Skeletal muscle cell (primary cell): ENCODE data around the gene CYP21A2.

Source experiments
- DNase-seq: peaks from one replicate; pipeline ENCODE4 v3.0.0-alpha.2; 2010; ENCODE audit warnings: low read depth
- H3K4me3 ChIP-seq: 2 replicates; pipeline ENCODE4 v1.5.1; 2011; ENCODE audit warnings: low read depth, mild to moderate bottlenecking, control low read depth, low read length, moderate library complexity

CYP21A2 gene

GRCh38 chr6:32073613-32074012 is 35.4 kb downstream of the CYP21A2 start:
- no peak overlapping the region for H3K4me3 ChIP-seq
- DNase-seq, result no peak

DNA sequence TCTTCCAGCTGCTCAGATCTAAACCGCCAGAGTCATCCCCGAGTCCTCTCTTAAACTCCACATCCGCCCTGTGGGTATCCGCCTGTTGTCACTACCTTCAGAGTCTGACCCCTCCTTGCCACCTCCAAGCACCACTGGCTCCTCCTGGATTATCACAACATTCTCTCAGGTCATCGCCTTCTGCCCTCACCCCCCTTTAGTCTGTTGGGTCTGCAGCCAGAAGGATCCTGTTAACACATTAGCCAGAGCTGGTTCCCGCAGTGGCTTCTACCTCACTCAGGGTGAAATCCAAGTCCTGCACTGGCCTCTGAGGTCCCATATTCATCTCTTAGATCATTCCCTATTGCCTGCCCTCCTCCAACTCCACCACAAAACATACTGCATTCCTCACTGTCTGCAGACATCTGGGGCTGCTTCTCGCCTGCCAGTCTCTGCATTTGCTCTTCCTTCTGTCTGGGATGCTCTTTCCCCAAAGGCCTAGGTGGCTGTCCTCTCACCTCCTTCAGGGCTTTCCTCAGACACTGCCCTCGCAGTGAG is 36.8 kb downstream of the CYP21A2 start:
- no peak overlapping the region for H3K4me3 ChIP-seq
- DNase-seq, result no peak

GRCh38 chr6:32075781-32076180 is 37.6 kb downstream of the CYP21A2 start:
- no peak for DNase-seq
- no peak overlapping the region for H3K4me3 ChIP-seq

GRCh38 chr6:32076321-32076809 is 38.1 kb downstream of the CYP21A2 start:
- DNase-seq, result peak; percentile 75
- no peak overlapping the region for H3K4me3 ChIP-seq

DNA sequence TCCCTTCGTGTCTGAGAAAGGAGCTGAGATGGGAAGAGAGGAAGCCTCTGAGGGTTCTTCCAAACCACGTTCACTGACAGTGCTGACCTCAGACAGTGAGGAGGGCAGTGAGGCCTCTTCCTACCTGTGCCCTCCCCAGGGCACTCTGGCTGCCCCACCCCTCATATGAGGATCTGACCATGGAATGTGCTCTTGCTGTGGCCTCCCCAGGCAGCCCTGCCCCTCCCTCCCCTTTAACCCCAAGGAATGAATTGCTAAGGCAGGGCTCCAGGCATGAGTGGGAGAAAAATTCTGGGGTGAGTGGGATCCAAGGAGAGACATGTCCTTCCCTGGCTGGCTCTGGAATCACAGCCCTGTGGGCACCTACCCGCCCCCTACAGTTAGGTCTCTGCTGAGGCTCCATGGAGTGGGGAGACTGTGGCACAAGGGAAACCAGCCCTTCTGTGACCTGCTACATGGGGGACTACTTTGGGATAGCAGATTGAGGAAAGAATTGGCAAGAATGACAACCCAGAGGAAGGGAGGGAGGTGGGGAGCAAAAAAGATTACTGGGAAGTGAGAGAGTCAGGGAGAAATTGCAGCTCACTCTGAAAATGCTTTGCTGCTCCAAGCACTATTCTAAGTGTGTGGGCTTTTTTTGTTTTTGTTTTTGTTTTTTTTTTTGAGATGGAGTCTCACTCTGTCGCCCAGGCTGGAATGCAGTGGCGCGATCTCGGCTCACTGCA is 41.5 kb downstream of the CYP21A2 start:
- no peak for DNase-seq
- no peak overlapping the region for H3K4me3 ChIP-seq

DNA sequence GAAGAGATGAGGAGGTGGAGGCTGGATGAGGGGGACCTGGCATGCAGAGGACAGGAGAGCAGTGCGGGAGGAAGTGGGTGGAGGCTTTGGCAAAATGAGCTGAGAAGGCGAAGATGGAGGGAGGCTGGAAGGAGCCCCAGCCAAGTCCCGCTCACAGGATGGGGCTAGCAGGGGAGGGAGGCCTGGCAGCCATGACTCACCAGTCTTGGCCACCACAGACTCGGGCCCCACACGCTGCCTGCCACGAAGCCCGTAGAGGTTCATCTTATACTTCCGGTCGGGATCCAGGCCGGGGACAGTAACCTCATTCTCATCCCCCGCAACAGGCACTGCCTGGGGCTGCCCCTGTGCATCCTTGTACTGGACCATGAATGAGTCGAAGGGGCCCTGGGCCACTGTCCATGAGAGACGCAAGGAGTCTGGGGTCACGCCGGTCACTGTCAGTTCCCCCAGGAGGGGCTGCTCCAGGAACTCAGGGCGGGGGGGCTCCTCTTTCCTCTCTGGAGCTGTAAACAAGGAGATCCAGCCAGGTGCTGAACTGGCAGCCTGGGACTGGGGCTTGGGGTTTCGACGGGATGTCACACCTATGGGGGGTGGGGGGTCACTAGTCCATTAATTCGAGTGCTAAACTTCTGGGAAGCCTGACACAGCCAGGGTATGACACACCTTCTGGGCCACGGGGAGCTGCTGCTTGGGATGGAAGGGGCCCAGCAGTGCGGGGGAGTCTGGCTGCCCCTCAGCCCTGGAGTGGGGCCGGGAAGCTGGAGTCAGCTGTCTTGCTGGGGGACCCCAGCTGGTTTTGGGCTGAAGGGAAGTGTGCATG is 43.2 kb downstream of the CYP21A2 start:
- no peak overlapping the region for H3K4me3 ChIP-seq
- peak; percentile 65 for DNase-seq

- no peak overlapping the region for H3K4me3 ChIP-seq
- DNase-seq, result no peak
Measured at GRCh38 chr6:32082478-32082877, 44.3 kb downstream of the CYP21A2 start.

DNA sequence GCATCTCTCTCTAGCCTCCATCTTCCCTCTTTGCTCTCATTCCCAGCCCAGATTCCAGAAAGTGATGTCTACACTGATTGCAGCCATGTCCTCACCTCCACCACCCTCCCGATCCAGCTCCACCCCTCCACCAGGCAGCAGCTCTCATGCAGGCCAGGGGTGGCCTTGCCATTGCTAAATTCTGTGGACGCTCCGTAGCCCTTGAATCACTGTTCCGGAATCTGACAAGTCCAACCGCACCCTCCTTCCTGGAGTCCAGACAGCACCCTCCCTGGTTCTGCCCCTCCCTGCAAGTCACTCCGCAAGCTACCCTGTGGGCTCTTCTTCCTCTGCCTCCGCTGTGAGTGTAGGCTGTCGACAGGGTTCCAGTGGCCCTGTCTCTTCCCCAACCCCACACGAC is 44.7 kb downstream of the CYP21A2 start:
- no peak overlapping the region for H3K4me3 ChIP-seq
- peak; percentile 35 for DNase-seq

GRCh38 chr6:32083812-32084768 is 45.9 kb downstream of the CYP21A2 start:
- no peak for DNase-seq
- H3K4me3 ChIP-seq, result no peak overlapping the region

- DNase-seq, result no peak
- H3K4me3 ChIP-seq, result no peak overlapping the region
Measured at GRCh38 chr6:32084780-32085179, 46.6 kb downstream of the CYP21A2 start.

DNA sequence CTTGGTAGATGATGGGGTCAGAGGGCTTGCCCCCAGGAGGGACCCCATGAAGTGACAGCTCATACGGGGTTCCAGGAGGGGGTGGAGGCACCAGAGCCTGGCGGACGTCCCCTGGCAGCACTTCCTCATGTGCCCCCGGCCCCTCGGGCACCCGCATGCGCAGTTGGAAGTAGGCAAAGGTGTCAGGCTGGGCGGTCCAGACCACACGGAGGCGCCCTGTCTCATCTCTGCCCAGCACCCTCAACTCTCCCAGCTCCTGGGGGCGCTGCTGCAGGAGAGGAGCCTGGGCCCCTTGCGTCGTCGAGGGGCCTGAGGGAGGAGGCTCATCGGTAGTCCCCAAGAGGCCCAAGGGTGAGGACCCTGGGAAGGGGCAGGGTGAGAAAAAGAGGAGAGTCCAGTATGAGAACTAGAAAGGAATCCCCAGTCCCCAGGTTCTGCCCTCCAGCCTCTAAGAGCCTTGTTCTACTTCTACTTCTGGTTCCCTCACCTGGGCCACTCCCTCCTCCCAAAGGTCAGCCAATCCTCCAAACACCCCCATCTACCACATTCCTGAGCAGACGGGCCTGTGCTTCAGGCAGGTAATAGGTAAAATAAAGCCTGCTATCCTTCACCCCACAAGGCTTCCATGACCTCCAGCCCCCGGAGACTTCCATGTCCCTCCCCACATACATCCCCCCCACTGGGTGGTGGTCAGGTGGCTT is 47.7 kb downstream of the CYP21A2 start:
- no peak overlapping the region for H3K4me3 ChIP-seq
- DNase-seq, result no peak

DNA sequence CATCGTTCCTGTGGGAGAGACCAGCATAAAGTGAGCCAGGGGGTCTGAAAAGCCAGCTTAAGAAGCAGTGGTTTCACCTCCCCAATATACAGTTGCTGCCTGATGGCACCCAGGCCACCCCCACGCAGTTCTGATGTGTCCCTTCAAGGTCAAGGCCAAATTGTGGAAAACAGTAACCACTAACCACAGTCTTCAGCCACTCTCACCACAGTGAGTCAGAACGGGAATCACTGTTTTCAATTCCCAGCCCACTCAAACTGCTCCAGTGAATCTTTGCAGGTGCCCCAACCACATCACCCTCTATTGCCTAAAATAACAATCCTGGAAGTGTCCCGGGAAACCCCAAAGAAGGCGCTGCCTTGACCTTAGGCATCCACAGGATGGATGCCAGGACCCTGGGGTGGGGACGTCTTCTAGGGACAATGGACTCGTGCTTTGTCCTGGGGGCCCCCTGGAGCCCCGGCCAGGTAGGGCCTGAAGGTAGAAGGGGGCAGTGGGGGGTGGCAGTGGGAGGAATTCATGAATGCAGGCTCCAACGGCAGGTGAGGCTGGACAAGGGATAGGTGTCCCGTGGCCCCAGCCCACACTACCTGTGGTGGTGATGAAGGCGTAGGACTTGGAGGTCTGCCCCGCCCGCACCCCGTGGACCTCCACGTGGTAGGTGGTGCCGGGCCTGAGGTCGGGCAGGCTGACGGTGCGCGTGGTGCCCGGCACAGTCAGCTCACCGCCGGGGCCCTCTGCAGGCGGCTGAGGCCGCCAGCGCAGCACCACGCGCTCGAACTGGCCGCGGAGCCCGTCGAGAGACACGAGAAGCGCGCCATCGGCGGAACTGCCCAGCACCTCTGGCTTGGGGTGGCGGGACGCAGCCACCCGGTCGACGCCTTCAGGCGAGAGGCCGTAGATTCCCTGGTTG is 48.7 kb downstream of the CYP21A2 start:
- peak; percentile 45 for DNase-seq

GRCh38 chr6:32087574-32088486 is 49.6 kb downstream of the CYP21A2 start:
- H3K4me3 ChIP-seq, result no peak overlapping the region
- no peak for DNase-seq

More for the DNA sequence above, 48.7 kb downstream of the CYP21A2 start:
- no peak overlapping the region for H3K4me3 ChIP-seq

GRCh38 chr6:32088487-32089049 is 50.4 kb downstream of the CYP21A2 start:
- H3K4me3 ChIP-seq, result no peak overlapping the region
- no peak for DNase-seq

- DNase-seq, result no peak
- no peak overlapping the region for H3K4me3 ChIP-seq
Measured at GRCh38 chr6:32089082-32089828, 51.0 kb downstream of the CYP21A2 start.
